Activated gamma-delta T cell (primary cell): ENCODE data around the gene INTS6L.
A peak's percentile ranks its signal among the peaks of the same experiment; 100 is the strongest.

Source experiments
- DNase-seq: peaks from one replicate; lab custom pipeline; 2025; lab: John Stamatoyannopoulos, UW
- total RNA-seq, 2 donors: gene quantifications; one replicate each; lab custom pipeline; 2026; lab: John Stamatoyannopoulos, UW

Gene INTS6L, protein sequence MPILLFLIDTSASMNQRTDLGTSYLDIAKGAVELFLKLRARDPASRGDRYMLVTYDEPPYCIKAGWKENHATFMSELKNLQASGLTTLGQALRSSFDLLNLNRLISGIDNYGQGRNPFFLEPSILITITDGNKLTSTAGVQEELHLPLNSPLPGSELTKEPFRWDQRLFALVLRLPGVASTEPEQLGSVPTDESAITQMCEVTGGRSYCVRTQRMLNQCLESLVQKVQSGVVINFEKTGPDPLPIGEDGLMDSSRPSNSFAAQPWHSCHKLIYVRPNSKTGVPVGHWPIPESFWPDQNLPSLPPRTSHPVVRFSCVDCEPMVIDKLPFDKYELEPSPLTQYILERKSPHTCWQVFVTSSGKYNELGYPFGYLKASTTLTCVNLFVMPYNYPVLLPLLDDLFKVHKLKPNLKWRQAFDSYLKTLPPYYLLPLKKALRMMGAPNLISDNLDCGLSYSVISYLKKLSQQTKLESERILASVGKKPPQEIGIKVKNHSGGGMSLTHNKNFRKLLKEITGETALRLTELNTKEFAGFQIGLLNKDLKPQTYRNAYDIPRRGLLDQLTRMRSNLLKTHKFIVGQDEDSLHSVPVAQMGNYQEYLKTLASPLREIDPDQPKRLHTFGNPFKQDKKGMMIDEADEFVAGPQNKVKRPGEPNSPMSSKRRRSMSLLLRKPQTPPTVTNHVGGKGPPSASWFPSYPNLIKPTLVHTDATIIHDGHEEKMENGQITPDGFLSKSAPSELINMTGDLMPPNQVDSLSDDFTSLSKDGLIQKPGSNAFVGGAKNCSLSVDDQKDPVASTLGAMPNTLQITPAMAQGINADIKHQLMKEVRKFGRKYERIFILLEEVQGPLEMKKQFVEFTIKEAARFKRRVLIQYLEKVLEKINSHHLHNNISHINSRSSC
- total RNA-seq = 116 to 136 reads per million in 2 donors

DNA sequence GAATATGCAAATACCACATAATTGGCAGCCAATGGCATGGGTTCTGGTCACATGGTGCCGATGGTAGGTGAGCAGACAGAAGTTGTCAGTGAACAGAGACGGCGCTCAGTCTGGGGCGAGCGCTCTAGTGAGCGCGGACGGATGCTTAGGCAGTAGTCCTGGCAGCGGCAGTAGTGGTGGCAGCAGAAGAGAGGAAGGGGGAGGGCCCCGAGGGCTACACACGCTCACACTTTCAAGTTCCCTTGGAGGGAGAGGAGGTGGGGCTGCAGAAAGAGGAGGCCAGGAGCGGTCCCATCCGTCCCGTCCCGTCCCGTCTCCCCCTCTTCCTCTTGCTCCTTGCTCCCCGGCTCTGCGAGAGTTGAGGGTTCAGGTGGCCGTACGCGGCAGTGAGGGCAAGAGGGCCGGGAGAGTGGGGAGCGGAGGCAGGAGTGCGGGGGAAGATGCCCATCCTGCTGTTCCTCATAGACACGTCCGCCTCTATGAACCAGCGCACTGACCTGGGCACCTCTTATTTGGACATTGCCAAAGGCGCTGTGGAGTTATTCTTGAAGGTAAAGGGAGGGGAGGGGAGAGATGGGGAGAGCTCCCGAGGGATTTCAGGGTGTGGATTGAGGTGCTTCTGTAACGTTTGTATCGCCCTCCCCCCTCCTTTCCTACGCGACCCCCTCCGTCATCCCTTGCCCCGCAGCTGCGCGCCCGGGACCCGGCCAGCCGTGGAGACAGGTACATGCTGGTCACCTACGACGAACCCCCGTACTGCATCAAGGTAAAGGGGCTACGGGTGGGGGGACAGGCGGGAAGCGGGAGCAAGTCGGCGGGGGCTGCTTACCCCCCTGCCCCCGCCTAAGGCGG is at the start of gene INTS6L:
INTS6L (plus strand) TSS at position 108 of the 852 bp plus-strand sequence; CDS start at position 441, 333 bp downstream.
- peak; percentile 70 for DNase-seq

DNA sequence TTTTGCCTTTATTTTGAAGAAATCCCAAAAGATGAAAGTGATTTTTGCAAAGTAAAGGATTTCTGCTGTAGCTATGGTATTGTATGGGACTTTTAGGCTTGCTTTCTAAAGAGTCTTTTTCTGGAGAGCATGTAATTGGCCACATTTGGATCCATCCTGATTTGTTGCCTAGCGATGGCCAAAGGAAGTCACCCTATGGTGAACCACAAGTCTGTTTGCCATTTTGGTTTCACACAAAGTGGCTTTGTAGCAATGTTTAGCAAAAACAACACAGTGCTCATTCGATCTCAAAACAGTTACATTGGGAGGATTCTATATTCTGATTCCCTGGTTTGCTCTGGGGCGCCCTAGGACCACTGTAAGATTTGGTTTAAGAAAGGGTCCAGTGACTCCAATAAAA is 44.1 kb upstream of the INTS6L start:
- DNase-seq = no peak

DNA sequence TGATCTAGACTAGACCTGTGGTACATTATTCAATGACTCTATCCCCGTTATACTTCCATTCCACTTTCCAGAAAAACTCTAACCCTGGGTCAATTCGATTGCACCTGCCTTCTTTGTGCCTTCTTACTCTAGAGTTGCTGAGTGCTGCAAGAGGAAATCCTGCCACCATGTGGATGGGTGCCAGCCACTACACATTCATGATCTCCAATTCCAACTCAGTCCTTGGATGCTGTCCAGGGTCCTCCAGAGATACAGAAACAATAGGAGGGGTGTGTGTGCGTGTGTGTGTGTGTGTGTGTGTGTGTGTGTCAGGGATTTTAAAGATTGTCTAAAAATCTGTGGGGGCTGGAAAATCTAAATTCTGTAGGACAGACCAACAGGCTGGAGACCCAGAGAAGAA is 42.9 kb upstream of the INTS6L start:
- no peak for DNase-seq

DNA sequence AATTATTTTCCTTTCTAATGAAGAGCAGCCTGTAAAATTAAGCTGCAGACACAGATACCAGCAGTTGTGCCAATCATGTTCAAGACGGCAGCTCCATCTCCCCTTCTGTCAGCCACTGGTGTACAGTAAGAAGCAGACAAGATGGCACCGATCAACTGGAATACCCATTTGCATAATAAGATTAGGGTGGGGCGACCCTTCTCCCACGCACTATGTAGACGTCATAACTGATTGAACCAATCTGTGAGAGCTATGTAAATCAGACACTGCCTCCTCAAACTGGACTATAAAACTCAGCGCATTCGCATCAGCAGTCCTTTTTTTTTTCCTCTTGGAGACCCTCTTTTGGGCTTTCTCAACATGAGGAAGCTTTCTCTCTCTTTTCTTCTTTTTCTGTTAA is 40.4 kb upstream of the INTS6L start:
- no peak for DNase-seq

DNA sequence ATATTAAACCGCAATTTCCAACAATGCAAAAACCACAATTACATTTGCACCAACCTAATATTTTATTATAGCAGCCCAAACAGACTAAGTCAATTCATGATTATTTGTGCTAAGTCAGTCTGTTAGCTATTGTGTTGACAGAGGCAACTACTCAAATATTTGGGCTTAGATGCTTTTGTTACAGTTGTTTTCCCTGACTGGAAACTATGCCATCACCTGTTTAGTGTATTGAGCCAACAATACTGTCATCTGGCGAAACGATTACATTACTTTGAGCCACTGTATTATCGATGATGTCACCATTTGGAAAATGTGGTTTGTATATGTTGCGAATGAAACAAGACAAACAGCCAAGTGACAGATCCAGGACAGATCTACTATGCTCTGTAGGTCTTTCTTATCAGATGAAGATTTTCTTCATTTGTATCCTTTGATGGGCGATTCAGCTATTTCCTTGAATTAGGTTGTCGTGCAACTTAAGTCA is 38.7 kb upstream of the INTS6L start:
- DNase-seq = no peak

DNA sequence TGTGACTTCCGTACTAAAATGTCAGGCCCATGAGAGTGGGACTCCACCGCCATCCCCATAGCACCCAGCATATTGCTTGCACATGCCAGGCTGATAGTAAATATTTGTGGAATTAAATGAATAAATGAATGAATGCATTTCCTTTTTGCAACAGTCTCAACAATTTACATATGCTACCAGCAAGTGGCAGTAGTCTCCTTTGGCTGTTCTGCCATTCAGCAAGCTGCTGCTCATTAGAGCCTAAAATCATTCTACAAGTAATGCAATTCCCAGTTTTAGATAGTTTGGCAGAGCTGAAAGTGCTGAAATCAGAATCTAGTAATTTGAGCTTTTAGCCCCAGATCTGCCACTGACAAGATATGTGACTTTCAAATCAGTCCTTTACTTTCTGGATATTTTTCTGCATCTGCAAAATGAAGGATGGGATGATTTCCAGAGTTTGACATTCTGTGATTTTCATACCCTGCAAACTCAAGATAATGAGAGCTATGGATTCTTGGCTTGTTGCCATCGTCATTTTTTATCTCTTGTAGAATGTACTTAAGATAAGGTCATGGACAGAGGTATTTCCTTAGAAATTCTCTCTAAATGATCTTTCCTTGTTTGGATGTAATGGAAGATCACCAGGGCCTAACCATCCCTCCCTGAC is 35.7 kb upstream of the INTS6L start:
- no peak for DNase-seq

DNA sequence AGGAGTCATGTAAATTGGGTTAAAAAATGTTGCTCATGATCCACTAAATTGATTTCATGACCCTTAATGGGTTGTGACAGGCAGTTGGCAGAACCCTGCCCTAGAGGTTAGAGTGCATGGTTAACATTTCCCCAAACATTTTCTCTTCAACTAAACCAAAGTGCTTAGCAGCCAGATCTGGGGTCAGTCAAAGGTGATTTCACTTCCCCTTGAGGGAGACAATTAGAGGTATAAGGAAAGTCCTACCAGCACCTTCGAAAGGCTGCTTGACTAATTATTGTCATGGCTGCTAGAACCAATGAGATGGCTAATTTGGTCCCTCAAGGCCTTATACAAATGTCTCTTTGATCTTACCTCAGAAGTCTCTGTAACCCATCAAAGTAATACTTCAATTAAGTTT is 30.9 kb upstream of the INTS6L start:
- no peak for DNase-seq

DNA sequence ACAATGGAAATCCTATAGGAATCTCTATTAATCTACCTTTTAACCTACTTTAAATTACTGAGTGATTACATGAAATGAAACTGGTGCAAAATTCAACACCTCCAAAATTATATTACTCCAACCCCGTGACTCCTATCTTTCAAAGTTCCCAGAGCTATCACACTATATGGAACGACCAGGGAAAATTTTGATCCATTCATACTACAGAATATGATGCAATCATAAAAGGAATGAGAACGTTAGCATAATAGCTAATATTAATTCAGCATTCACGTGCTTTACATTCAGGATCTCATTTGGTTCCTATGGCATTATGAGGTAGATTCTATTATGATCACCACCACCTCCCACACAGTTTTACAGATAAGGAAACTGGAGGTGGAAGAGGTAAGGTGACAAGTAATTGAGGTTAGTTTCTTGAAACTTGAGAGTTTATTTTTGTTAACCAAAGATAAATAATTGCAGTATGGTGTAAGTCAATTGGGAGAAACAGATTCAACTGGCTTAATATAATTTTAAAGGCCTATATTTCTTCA is 29.4 kb upstream of the INTS6L start:
- no peak for DNase-seq

DNA sequence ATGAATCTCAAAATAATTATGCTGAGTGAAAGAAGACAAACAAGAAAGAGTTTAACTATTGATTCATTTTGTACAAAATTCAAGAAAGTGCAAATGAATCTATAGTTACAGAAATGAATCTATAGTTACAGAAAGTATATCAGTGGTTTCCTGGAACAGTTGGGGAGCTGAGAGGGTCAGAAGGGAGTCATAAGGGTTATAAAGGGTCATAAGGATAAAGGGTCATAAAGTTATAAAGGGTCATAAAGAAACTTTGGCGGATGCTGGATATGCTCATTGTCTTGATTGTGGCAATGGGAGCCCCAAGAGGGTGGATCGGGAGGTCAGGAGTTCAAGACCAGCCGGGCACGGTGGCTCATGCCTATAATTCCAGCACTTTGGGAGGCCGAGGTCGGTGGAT is 26.0 kb upstream of the INTS6L start:
- no peak for DNase-seq

DNA sequence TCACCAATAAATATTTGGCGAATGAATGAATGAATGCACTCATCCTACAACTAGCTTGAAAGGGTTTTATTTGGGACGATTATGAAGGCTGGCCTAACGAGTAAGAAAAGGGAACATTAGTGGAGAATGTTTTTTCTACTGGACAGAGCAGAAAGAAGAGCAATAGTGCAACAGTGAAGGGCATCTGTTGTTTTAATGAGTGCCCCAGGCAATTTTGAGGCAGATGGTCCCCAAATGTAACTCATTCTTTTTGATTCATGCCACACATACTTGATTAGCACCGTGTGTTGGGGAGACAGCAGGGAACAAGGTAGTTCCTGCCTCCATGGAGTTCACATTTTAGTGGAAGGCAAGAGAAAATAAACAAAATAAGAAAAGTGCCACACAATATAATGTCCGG is 22.7 kb upstream of the INTS6L start:
- no peak for DNase-seq

DNA sequence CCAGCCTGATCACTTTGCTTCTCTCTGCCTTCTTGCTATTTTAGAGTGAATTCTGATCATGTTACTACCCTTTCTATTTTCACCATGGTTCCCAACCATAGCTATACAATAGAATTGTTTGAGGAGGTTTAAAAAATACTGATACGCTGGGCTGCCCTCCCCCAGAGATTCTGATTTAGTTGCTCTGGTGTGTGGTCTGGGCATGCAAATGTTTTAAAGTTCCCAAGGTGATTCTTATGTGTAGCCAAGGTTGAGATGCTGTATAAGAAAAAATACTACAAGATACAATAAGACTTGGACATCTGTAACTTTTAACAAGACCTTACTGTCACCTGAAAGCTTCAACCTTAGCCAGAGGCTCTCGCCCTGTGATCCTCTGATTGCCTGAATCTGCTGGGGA is 22.2 kb upstream of the INTS6L start:
- no peak for DNase-seq

DNA sequence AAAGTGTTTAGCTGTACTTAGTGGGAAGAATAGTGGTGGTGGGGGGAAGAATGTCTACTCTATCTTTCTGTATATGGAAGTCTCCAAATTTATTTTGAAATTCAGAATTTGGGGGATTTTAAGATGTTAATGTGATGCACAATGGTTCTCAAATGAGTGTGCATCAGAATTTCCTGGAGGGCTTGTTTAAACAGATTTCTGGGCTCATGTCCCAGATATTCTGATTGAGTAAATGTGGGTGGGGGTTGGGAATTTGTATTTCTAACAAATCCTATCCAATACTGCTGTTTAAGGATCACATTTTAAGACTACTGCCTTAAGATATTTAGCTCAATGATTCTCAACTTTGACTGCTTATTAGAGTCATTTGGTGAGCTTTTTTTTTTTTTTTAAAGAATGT is 15.1 kb upstream of the INTS6L start:
- no peak for DNase-seq

DNA sequence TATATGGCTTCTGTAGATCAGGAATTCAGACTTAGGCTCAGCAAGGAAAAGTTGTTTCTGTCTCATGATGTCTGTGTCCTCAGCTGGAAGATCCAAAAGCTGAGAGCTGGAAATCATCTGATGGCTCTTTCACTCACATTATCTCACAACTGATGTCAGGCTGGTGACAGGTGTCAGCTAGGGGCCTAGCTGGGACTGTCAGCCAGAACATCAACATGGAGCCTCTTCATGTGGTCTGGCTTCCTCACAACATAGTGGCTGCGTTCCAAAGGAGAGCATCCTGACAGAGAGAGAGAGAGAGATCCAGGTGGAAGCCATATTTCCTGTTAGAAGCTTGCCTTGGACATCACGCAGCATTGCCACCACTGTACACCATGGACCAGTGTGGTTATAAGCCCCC is 10.6 kb upstream of the INTS6L start:
- no peak for DNase-seq

DNA sequence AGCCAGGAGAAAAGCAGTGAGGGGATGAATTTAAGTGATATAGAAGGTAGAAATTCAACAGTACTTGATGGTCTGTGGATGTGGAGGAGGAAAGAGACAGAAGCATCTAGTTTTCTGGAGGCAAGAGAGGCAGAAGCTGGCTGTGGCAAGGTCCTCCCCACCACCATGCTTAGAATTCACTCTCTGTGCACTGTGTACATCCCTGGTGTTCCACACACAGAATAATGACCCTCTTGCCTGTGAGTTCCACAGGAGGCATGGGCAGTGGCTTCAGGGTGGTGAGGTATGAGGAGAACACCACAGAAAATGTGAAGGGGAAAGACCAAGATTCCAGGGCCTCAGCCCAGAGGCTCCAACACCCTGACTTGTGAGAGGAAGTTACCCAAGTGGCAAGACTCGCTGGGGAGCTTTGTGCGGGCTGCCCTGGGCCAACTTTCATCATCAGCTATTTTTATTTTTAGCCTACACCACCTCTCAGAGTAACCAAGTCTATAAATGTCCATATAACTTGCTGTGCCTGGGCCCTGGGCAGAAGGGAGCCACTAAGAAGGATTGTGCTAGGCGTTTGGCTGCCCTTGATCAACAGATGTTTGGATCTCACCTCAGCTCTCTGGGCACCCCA is 7.8 kb upstream of the INTS6L start:
- DNase-seq = no peak

DNA sequence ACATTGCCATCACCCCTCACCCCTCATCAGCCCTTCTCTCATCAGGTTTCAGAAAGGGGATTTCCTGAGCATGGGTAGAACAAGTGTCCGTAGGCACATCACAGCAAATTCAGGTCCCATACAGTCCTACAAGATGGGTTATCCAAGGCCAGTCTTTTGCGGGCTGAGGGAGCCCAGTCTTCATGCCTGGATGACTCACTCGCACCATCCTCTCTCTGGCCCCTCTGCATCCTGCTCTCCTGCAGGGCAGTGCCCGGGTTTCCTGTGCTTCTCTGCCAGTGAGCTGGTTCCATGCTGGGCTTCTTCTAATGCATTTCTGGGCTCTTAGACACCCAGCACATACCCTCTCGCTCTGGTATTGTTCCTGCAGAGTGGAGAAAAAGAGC is 7.3 kb upstream of the INTS6L start:
- DNase-seq = no peak

DNA sequence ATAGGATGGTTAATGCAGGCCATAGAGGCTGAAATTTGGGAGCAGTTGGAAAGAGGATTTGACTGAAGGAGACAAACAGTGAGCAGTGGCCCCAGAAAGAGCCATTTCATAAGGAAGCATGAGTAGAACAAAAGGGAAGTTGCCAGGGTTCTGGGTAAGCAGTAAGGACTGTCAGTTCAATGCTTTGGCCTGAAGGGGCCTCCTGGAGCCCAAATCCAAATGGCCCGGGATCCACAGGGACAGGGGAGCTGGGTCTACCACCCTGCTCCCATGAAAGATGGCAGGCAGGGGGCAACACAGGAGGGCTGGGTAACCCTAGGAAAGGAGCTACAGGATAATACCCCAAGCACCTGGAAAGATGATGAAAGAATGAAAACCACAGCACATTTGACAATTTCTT is 4.1 kb upstream of the INTS6L start:
- no peak for DNase-seq

DNA sequence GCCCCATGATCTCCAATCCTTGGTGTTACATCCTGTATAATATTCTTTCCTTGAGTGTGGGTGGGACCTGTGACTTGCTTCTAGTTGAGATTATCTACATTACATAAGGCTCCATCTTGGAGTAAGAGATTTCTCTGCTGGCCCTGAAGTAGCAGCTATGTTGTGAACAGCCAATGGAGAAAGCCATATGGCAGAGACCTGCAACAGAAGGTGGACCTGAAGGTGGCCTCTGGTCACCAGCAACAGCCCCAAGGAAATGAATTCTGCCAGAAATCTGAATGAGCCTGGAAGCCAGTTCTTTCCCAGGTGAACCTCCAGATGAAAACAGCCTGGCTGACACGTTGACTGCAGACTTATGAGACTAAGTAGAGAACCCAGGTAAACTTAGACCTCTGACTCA is 2.3 kb upstream of the INTS6L start:
- no peak for DNase-seq

DNA sequence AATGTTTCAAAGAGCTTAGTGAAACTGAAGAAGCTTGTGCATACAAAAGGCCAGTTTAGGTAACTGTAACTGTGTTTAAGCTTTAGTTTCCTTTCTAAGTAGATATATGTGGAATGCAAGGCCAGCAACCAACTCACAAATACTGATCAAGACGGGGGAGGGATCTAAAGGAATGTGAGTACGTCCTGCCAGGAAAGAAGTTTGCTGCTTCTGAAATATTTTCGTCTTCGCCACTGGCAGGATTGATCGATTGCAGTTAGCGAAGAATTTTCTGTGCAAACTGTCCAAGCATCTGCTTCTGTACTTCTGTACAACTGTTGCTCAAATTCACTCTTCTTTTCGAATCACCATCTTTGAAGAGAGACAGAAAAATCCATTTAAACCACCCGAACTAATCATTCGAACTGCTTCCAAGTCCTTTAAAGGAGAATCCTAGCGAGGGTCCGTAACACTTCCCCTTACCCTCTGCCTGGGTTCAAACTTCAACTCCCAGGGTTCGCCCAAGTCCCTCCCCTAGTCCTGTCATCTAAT is 373 bp upstream of the INTS6L start:
- no peak for DNase-seq

DNA sequence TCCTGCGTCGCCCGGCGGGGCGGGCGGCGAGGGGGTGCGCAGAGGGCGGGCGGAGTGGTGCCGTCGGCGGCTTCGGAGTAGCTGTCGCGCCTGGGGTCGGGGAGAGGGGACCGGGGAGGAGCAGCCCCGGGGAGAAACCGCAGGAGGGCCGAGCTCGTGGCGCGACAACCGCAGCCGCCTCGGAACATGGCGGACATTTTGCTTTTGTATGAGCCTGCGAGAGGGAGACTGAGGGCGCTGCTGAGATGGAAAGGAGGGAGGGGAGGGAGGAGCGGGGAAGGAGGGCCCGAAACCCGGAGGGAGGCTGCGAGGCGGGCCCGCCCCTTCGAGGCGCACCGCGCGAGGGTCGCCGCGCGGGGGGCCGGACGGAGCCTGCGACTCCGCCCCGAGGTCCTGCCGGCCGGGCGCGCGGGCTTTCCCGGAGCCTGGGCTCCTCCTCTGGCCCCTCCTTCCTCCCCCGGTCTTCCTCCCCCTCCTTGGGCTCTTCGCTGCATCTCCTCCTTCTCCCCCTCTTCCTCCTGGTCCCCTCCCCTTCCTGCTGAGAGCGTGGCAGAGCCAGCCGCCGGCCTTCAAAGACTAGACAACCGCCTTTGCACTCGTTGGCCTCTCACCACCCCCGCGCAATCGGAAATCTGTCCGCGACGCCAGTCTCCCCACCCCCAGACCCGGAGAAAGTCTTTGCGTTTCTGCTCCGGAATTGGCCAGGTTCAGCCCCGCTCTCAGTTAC is 1.1 kb downstream of the INTS6L start:
- DNase-seq = peak; percentile 73

DNA sequence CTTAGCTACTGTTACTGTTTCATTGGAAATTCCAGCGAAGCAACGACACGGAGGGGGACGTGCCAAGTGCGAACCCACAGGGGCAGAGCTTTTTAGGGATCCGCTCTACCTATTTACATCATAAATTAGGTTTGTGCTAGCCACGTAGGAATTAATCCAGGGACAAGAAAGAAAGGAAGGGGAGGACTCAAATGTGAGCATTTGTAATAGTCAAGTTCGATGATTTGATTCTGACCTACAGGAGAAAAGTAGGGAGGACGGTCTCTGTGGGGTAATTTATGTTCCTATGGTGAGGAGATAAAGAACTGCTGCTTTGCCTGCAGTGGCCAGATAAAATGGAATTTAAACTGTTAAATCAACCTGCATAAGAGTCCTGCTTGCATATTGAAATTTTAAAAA is 1.7 kb downstream of the INTS6L start:
- no peak for DNase-seq
